Stimulated activated CD4-positive, alpha-beta T cell treated with anti-CD3 and anti-CD28 coated beads, Interleukin-1b, Interleukin-23, amount 100 ng/mL, for 48 hours (primary cell): ENCODE results near the gene ZNF474.
"Not testable (repeated sequence)": the region's sequence is repeated elsewhere in the genome, so short reads cannot be mapped to it uniquely, and the experiment has no call there.

Source experiments
- DNase-seq: peaks from one replicate; pipeline ENCODE4 v3.0.0-alpha.2; 2020

The ZNF474 gene

GRCh38 chr5:122129306-122129705, at the start of gene ZNF474:
TSS of gene ZNF474 (plus strand) at chr5:122129546. CDS start at chr5:122151991, 22,445 bp downstream.
- DNase-seq, result no peak

DNA sequence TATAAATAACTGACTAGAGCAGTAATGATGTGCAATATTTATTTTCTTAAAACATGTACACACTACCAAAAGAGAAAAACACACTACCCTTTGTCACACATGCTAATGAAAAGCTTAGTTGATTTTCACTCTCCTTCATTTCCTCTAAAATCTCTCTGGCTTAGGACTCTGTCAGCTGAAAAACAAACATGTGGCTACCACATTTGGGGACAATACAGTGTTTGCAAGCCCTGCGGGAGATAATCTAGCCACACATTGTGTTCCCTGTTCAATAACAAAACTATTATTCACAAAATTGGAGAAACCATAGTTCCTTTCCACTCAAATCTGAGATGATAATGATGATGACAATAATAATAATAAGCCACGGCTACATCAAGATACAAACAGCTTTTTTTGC, 47.8 kb upstream of the ZNF474 start:
- no peak for DNase-seq

DNA sequence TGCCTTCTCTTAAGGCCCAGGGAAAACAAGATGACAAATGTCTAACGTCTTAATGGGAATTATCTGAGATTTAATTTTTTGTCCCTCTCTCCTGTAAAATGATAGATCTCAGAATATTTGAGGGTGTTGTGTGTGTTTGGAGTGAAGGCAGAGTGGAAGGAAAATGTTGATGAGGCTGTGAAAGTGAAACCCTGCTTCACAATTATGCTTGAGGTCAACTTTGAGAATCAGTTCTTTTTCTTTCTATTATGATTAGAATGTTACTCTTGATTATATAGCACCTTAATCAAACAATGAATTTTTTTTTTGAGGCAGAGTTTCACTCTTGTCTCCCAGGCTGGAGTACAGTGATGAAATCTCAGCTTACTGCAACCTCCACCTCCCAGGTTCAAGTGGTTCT, 45.8 kb upstream of the ZNF474 start:
- no peak for DNase-seq

- no peak for DNase-seq
Measured at GRCh38 chr5:122085041-122085440, 44.3 kb upstream of the ZNF474 start.

DNA sequence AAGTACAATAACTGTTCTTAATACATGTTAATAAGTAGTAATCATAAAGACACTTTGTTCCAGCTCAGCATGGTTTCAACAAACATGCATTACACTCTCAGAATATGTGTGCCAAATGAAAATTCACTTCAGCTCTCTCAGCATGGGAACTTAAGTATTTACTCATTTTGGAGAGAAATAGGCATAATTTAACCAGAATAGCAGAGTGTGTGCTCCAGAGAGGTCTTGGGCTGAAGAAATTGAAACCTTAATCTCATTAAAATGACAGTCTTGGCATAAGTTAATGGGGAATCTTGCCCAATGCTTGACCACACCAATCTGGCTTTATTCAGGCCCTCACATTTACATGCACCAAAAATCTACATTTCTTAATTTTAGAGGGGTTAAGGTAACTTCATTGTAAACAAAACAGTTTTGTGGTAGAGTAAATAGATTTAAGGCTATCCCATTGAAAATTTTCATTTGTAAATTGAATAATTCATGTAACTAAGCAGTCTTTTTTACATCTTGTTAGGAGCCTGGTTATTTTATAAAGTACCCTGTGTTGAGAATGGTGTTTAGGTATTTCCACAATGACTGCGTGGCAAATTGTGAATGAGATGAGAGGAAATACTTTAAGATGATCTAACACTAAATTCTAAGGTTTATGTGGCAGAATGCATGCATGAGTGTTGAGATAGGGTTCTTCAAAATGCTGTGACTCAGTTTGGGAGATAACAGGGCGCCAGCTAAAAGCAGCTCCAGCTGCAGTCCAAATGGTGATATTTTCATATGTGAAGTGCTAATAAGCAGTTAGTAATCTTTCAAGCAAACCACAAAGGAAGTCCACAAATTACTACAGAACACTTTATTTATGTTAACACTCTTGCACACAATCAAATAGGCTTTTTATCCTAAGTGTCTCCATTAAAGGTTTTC, 40.0 kb upstream of the ZNF474 start:
- DNase-seq, result no peak

GRCh38 chr5:122091936-122092600, 37.3 kb upstream of the ZNF474 start:
- DNase-seq, result no peak

DNA sequence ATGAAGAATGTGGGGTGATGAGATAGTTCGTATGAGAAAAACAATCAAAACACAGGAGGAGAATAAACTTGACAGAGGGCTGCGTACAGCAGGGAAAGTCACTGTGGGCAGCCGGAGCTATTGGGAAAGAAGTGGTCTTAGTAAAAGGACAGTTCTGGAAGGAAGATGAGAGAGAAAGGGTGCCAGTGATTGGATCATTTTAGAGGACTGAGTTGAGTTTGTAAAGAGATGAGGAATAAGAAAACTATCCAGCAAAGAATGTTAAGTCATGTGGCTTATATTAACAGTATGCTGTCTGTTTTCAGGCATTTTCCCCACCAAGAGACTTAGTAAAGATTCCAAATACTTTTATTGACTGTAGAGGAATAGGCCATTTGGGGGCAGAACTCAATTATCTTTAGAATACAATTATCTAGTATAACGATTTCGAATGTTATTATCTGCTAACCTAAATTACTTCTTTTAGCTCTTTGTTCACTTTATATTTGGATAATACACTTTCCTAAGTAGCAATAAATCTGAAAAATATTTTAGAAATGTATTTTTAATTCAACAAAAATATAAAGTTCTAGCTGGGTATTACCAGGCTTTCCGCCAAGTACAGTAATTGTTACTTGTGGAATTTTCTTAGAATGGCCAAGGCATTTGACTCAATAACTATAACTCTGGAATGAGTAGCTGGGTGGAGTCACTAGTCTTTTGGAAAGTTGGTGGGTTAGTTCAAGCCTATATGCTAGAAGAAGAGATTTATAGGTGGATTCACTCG, 35.7 kb upstream of the ZNF474 start:
- DNase-seq, result no peak

DNA sequence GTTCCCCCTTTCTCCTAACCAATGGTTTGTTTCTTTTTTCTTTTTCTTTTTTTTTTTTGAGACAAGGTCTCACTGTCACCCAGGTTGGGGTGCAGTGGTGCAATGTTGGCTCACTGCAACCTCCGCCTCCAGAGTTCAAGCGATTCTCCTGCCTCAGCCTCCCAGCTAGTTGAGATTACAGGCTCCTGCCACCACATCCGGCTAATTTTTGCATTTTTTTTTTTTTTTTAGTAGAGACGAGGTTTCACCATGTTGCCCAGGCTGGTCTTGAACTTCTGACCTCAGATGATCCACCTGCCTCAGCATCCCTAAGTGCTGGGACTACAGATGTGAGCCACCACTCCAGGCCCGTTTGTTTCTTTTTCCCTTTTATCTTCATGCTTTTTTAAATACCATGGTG, 35.1 kb upstream of the ZNF474 start:
- DNase-seq, result not testable (repeated sequence)

DNA sequence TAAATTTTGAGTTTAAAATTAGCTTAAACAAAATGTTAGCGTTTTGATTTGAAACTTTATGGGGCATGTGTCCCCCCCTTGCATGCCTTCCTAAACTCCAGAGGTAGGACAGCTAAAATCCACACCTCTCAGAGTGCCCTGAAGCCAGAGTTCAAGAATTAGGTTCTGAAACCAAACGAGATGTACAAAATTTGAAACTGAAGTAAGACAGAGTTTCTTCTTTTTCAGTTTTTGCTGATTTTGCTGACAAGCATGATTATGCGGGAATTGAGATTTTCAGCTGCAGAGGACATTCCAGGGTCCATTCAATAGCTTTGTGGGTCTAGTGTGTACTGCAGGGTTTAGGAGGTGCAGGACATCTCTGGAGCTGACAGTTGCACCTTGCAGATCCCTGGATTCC, 34.2 kb upstream of the ZNF474 start:
- DNase-seq, result no peak

GRCh38 chr5:122097391-122097790, 32.0 kb upstream of the ZNF474 start:
- no peak for DNase-seq

GRCh38 chr5:122099060-122099790, 30.1 kb upstream of the ZNF474 start:
- no peak for DNase-seq

GRCh38 chr5:122101636-122102285, 27.6 kb upstream of the ZNF474 start:
- no peak for DNase-seq

DNA sequence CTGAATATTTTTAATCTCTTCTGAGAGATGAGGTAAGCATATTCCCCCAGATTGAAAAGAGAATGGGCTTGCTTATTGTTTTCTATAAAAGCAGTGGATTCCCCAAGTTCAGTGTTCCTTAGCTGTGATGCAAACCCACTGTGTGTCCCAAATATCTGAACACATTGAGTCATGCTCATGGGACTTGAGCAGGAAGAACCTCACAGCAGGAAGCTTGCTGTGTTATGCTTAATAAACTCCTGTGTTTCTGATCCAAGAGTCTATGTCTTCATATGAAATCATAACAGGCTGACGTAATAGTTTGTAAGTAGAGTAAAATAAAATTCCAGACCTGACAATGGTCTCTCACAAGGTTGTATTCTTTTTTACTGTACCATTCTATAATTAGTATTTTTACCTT, 26.5 kb upstream of the ZNF474 start:
- DNase-seq, result no peak

- no peak for DNase-seq
Measured at GRCh38 chr5:122105909-122106308, 23.4 kb upstream of the ZNF474 start.

DNA sequence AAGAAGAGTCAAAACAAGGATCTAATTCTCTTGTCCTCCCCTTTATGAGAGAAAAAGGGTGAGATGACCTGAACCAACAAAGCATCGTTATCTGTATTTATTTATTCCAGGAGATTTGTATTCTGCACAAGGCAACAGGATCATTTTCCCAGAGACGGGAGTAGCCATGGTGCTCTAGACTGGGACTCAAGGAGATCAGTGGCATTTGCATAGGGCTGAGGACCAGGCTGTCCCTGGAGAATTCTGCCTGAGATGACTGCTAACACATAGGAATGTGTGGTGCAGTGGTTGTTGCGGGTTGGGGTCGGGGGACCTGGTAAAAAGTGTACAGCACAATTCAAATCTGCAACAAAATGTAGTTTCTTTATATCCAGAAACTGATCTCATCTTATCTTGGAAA, 22.3 kb upstream of the ZNF474 start:
- DNase-seq, result no peak

DNA sequence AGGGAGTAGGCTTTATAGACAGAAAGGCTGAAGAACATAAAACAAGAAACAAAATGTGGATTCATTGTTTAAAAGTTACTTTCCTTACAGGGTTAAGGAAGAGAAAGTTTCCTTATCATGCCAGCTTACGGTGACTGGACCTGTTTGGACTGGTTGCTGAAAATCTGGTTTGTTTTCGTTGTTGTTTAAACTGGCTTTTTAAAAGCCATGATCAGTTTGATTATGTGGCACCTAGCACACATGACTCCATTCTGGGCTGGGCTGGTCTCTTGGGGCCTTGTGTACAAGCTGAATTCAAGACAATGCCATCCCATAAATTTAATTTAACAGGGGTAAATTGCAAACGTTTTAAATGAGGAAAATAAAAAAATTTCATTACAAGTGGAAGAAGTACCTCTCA, 18.4 kb upstream of the ZNF474 start:
- DNase-seq, result no peak

- DNase-seq, result no peak
Measured at GRCh38 chr5:122111460-122111859, 17.9 kb upstream of the ZNF474 start.

DNA sequence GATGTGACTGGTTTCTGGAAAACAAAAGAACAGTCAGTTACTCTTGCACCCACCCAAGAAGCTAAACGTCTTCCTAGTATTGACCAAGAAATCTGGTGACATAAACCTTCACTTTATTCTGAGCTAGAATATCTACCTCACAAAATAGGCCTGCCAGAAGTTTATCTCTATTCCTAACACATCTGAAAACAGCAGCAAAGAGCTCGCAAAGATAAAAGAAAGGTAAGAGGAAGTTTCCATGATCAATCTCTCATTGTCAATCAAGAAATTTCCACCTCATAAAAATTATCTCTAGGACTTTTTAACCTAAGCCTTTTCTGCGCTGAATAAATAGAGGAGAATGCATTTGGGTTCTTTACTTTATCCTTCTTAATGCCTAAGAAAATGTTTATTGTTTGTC, 17.3 kb upstream of the ZNF474 start:
- no peak for DNase-seq

DNA sequence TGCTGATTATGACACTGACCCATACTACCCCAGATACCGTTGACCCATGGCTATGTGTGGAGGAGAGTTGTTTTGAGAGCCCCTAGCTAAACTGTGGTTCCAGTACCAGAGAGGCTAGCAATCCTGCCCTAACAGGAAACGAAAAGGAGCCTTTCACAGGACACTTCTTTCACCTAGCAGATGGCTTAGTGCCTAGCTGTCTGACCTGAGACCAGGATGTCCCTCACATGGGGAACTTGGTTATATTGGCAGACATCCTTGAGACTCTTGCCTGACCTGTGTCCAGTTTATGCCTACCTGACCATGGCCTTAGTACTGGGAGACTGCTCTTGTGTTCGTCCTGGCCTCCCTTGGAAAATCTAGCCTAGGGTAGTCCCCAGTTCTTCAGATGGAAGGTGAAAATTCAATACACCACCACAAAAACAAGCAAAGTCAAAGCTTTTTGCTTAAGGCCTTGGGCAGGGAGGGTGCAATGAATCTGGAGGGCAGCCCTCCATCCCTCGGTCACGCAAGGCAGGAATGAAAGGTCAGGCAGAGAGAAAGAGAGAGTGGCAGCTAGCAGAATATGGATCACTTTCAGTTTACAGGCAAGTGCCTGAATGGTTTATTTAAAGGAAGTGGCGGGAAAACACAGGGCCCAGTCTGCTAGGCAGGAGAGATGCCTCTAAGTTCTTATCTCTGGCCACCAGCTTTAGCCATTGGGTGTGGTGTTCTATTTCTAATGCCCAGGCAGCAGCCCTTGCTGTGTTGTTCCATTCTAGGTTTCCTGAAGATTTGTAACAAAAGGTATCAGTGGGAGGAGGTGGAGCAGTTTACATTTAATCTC, 16.4 kb upstream of the ZNF474 start:
- no peak for DNase-seq

DNA sequence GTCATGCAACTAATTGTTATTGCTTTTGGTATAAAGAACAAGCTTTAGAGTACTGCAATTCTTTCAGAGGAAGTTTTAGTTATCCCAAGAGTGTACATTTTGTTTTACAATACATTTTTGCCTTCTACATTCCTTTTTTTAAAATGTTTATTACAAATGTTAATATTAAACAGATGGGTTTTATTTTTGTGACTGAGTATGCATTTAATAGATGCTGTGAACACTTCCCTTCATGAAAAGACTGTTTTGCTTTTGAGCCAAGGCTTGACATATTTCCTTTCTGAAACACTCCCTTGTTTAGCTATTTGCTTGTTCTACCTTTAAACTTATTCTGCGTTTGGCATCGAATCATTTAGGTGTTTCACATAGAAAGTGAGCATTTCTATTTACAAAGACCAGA, 14.8 kb upstream of the ZNF474 start:
- no peak for DNase-seq

DNA sequence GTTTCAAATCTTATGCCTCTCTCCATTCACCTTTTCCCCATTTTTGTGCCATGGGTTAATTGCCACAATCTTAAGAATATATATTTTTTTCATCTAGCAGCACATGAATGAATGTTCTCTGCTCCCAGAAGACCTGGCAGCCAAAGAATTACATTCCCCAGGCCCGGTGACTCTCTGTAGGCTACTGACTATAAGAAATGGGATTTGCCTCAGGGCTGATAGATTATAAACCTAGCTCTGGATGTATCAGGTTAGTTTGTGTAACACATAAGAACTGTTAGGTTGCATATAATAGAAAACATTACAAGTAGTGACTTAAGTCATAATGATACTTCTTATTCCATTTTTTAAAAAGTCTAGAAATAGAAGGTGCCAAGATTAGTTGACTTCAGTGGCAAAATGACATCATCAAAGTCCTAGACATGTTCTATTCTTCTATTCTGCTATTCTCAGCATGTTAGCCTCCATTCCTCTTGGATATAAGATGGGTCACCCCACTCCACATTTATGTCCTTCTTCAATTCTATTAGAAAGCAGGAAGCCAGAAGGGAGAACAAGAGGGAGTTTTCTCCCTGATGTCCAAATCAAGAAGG, 10.9 kb upstream of the ZNF474 start:
- no peak for DNase-seq
